Measurements from ENCODE around the gene CPNE5. TPM values are rescaled to one million over a fixed set of nuclear protein-coding genes. Genes with fewer than 3 reads are reported as not detected.

The CPNE5 gene
- total and polyA plus RNA-seq, 12 donors = 0.26 to 3.5 (median 1.1) TPM; not detected in 1

- H3K4me1 ChIP-seq (replicated peaks in 1 of 2) = peaks cover 13 to 18% of the 10 kb centered on the region in 2 donors
- no peak overlapping the region for H3K4me3 ChIP-seq
- TF ChIP-seq CTCF (IDR thresholded peaks at IDR 0.05) = no peak
- no peak for TF ChIP-seq POLR2A (IDR thresholded peaks at IDR 0.05)
- H3K36me3 ChIP-seq (replicated peaks in 1 of 2) = no peaks in the 10 kb centered on the region
- H3K27me3 ChIP-seq = no peaks in the 10 kb centered on the region
- no peaks in the 10 kb centered on the region for H3K9me3 ChIP-seq (replicated peaks in 1 of 3)
- no peak overlapping the region for H3K27ac ChIP-seq
- peak in 2 of 7 donors; percentile 17 to 52 for DNase-seq
- intact Hi-C loops (cut with DNase I) = no loop called here
- 86 to 88% (median 87%) methylated on average over 7 to 8 of the region's 8 CpGs for WGBS, 4 donors
Observed at GRCh38 chr6:36862164-36862847, 23.1 kb upstream of the CPNE5 start.

- Histone ChIP-seq H3K4me1 (replicated peaks in 1 of 2) (peaks cover 22 to 32% of the 10 kb centered on the region in 2 donors), H3K27ac (no peak overlapping the region), H3K4me3 (no peak overlapping the region), H3K27me3 (no peaks in the 10 kb centered on the region), H3K9me3 (replicated peaks in 1 of 3) (no peaks in the 10 kb centered on the region), H3K36me3 (replicated peaks in 1 of 2) (no peaks in the 10 kb centered on the region)
- intact Hi-C loops (cut with DNase I) = no loop called here
- DNase-seq = peak in 2 of 7 donors; percentile 9 to 43
- WGBS, 4 donors = 86 to 95% (median 92%) methylated on average over 6 to 7 of the region's 7 CpGs
- no peak for TF ChIP-seq CTCF (IDR thresholded peaks at IDR 0.05)
- TF ChIP-seq POLR2A (IDR thresholded peaks at IDR 0.05) = no peak
Observed at GRCh38 chr6:36860126-36860525, 20.9 kb upstream of the CPNE5 start.

GRCh38 chr6:36858407-36858981 lies 19.2 kb upstream of the CPNE5 start:
- peak; percentile 69 to 90 (median 88) for DNase-seq
- peak overlapping the region in 1 of 4 donors; percentile 27 for H3K4me3 ChIP-seq
- WGBS, 4 donors = 32 to 41% (median 34%) methylated on average over 3 to 6 of the region's 6 CpGs
- H3K36me3 ChIP-seq (replicated peaks in 1 of 2) = no peaks in the 10 kb centered on the region
- H3K27me3 ChIP-seq = no peaks in the 10 kb centered on the region
- H3K27ac ChIP-seq = peak overlapping the region; percentile 72 to 93 (median 80)
- H3K4me1 ChIP-seq (replicated peaks in 1 of 2) = peaks cover 22 to 32% of the 10 kb centered on the region in 2 donors
- H3K9me3 ChIP-seq (replicated peaks in 1 of 3) = no peaks in the 10 kb centered on the region
- intact Hi-C loops (cut with DNase I) = no loop called here
- TF ChIP-seq CTCF (IDR thresholded peaks at IDR 0.05) (no peak), POLR2A (IDR thresholded peaks at IDR 0.05) (peak in 1 of 2 donors; percentile 75)

- Histone ChIP-seq H3K9me3 (replicated peaks in 1 of 3) (no peaks in the 10 kb centered on the region), H3K4me1 (replicated peaks in 1 of 2) (peaks cover 22 to 32% of the 10 kb centered on the region in 2 donors), H3K4me3 (no peak overlapping the region), H3K27me3 (no peaks in the 10 kb centered on the region), H3K27ac (no peak overlapping the region), H3K36me3 (replicated peaks in 1 of 2) (no peaks in the 10 kb centered on the region)
- DNase-seq = peak in 2 of 7 donors; percentile 13 to 38
- TF ChIP-seq POLR2A (IDR thresholded peaks at IDR 0.05) (no peak), CTCF (IDR thresholded peaks at IDR 0.05) (no peak)
- WGBS, 4 donors = 97 to 100% (median 97%) methylated on average over 4 of the region's 4 CpGs
- intact Hi-C loops (cut with DNase I) = no loop called here
Observed at GRCh38 chr6:36857325-36857724, 18.1 kb upstream of the CPNE5 start.

All from adrenal gland (tissue), 12 donors.